PC-3 (cell line): ENCODE results near the gene CHRNA5. TPM values are rescaled to one million over a fixed set of nuclear protein-coding genes. Genes with fewer than 3 reads are reported as not detected.

ENCODE experiments used
- ATAC-seq: fragments of 200-7000 bp; cut with Tn5 transposase; 2 replicates; pipeline ENCODE4 v1.9.1; 2020; ENCODE audit warnings: mild to moderate bottlenecking, moderate library complexity
- BruUV-seq: library from RNA; stranded (reverse); fragments of 400-500 nt; replicated peaks from 2 replicates; lab custom pipeline; 2021; lab: Mats Ljungman, UMichigan
- CTCF ChIA-PET: fragments of 300-600 bp; sonication (Branson Sonifier 250); formaldehyde crosslinking; loops from one replicate; lab custom pipeline; 2022; ENCODE audit warnings: antibody characterized with exemption; lab: Charles Lee
- POLR2A ChIA-PET: fragments of 300-600 bp; sonication (Branson Sonifier 250); formaldehyde crosslinking; loops from one replicate; lab custom pipeline; 2022; ENCODE audit warnings: antibody characterized with exemption; ENCODE audit not compliant: unreplicated experiment; lab: Charles Lee
- DNase-seq: peaks from one replicate; pipeline ENCODE4 v3.0.0-alpha.2; 2015
- H2AFZ ChIP-seq: fragments of 300-600 bp; sonication (generic); 2 replicates; pipeline ENCODE4 v1.6.0; 2016; ENCODE audit warnings: antibody characterized with exemption, low read length
- H3F3A ChIP-seq: fragments of 300-600 bp; sonication (generic); one replicate; pipeline ENCODE4 v1.6.0; 2017; ENCODE audit warnings: antibody characterized with exemption, low read length, control low read depth, mild to moderate bottlenecking; ENCODE audit not compliant: unreplicated experiment
- H3K27ac ChIP-seq: fragments of 300-600 bp; sonication (generic); 2 replicates; pipeline ENCODE4 v1.5.1; 2016; ENCODE audit warnings: mild to moderate bottlenecking, low read length
- H3K27me3 ChIP-seq: fragments of 300-600 bp; sonication (generic); 2 replicates; pipeline ENCODE4 v1.6.1; 2016; ENCODE audit warnings: low read length, mixed read lengths
- H3K36me3 ChIP-seq: fragments of 300-600 bp; sonication (generic); 2 replicates; pipeline ENCODE4 v1.6.1; 2016; ENCODE audit warnings: low read depth, mixed run types, low read length, mixed read lengths
- H3K4me1 ChIP-seq: fragments of 300-600 bp; sonication (generic); 2 replicates; pipeline ENCODE4 v1.5.1; 2016; ENCODE audit warnings: low read length; ENCODE audit not compliant: insufficient read depth
- H3K4me2 ChIP-seq: fragments of 300-600 bp; sonication (generic); 2 replicates; pipeline ENCODE4 v1.6.0; 2016; ENCODE audit warnings: low read length
- H3K4me3 ChIP-seq: fragments of 300-600 bp; sonication (generic); 2 replicates; pipeline ENCODE4 v1.5.1; 2016; ENCODE audit warnings: mild to moderate bottlenecking, low read length, mixed read lengths
- H3K79me2 ChIP-seq: fragments of 300-600 bp; sonication (generic); 2 replicates; pipeline ENCODE4 v1.6.1; 2017; ENCODE audit warnings: low read length, mixed read lengths
- H3K9ac ChIP-seq: fragments of 300-600 bp; sonication (generic); 2 replicates; pipeline ENCODE4 v1.6.0; 2016; ENCODE audit warnings: mild to moderate bottlenecking, low read length
- H3K9me2 ChIP-seq: fragments of 300-600 bp; sonication (generic); replicated peaks from 2 replicates; pipeline ENCODE4 v1.6.1; 2016; ENCODE audit warnings: mixed run types, low read length, mixed read lengths
- H3K9me3 ChIP-seq: fragments of 300-600 bp; sonication (generic); 2 replicates; pipeline ENCODE4 v1.6.1; 2016; ENCODE audit warnings: low read length, mixed read lengths
- H4K20me1 ChIP-seq: fragments of 300-600 bp; sonication (generic); 2 replicates; pipeline ENCODE4 v1.6.1; 2016; ENCODE audit warnings: low read length, mixed read lengths
- CTCF ChIP-seq: fragments of 300-600 bp; sonication (generic); conservative IDR thresholded peaks from 2 replicates; pipeline ENCODE4 v1.5.1; 2017; ENCODE audit warnings: antibody characterized with exemption, low read depth, mild to moderate bottlenecking, low read length
- EZH2 ChIP-seq: fragments of 300-600 bp; sonication (generic); IDR thresholded peaks from one replicate; pipeline ENCODE4 v1.6.1; 2017; ENCODE audit warnings: antibody characterized with exemption, mild to moderate bottlenecking, low read length; ENCODE audit not compliant: unreplicated experiment
- EZH2phosphoT487 ChIP-seq: fragments of 300-600 bp; sonication (generic); IDR thresholded peaks from 2 replicates; pipeline ENCODE4 v1.6.1; 2018; ENCODE audit warnings: mild to moderate bottlenecking, antibody characterized with exemption, low read length, borderline replicate concordance
- intact Hi-C: fragments of 100-400 bp; cut with micrococcal nuclease; formaldehyde crosslinking; loops from 2 replicates; pipeline ENCODE4 v1.9.0; 2023
- total RNA-seq: library from RNA; depleted of rRNA; stranded (reverse); fragments of >200 nt; gene quantifications from 2 replicates; pipeline ENCODE4 v1.2.3, GENCODE V29; 2014

The CHRNA5 gene
- total RNA-seq, 1 experiment from 2014 or later, result 8.4 TPM

GRCh38 chr15:78615151-78615589, 49.9 kb downstream of the CHRNA5 start:
- Histone ChIP-seq H3K4me1 (no peaks in the 10 kb centered on the region), H3K27ac (no peak overlapping the region), H4K20me1 (no peaks in the 10 kb centered on the region), H3K9me3 (no peaks in the 10 kb centered on the region), H3K36me3 (no peaks in the 10 kb centered on the region), H3K79me2 (no peaks in the 10 kb centered on the region), H3K27me3 (0 out of 2 replicates have a peak, but pooled peaks cover under 1% of the 10 kb centered on the region), H3F3A (no peaks in the 10 kb centered on the region), H3K4me2 (no peak overlapping the region), H2AFZ (no peak overlapping the region), H3K9ac (no peak overlapping the region), H3K9me2 (no peaks in the 10 kb centered on the region), H3K4me3 (no peak overlapping the region)
- CTCF ChIA-PET, result no interaction called here
- TF ChIP-seq EZH2 (no peak), CTCF (no peak), EZH2phosphoT487 (no peak)
- BruUV-seq, result no TSS peak
- ATAC-seq (no peak), DNase-seq (no peak)
- POLR2A ChIA-PET, result no interaction called here
- intact Hi-C loops, result no loop called here

- peaks cover 12% of the 10 kb centered on the region for H3K27me3 ChIP-seq
- TF ChIP-seq EZH2phosphoT487 (no peak), CTCF (no peak), EZH2 (no peak)
- H3K4me1 ChIP-seq, result no peaks in the 10 kb centered on the region
- no peaks in the 10 kb centered on the region for H3K9me2 ChIP-seq
- H3K4me3 ChIP-seq, result no peak overlapping the region
- ChIA-PET POLR2A (no interaction called here), CTCF (no interaction called here)
- H2AFZ ChIP-seq, result no peak overlapping the region
- H3K9ac ChIP-seq, result no peak overlapping the region
- H3K27ac ChIP-seq, result no peak overlapping the region
- no peaks in the 10 kb centered on the region for H3K9me3 ChIP-seq
- intact Hi-C loops, result no loop called here
- H3K4me2 ChIP-seq, result no peak overlapping the region
- BruUV-seq, result no TSS peak
- ATAC-seq (no peak), DNase-seq (no peak)
- no peaks in the 10 kb centered on the region for H4K20me1 ChIP-seq
- no peaks in the 10 kb centered on the region for H3F3A ChIP-seq
- H3K79me2 ChIP-seq, result no peaks in the 10 kb centered on the region
- H3K36me3 ChIP-seq, result no peaks in the 10 kb centered on the region
Observed at GRCh38 chr15:78616506-78616905, 51.2 kb downstream of the CHRNA5 start.

DNA sequence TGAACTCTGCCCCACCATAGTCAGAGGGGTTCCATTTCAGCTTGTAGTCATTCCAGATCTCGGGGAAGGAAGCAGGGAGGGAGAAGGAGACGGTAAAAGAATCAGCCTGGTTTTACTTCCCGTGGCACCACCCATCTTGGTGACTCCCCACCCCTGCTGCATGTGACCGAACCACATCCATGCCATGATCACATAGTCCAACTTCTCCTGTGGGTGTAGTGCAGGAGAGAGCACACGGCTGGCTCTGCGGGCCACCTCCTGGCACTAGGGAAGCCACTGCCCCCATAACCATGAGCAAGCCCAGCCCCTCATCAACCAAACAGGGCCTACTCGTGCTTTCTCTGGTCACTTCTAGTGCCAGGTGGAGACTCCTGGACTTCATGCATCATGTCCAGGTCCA, 51.8 kb downstream of the CHRNA5 start:
- Histone ChIP-seq H3K27me3 (peaks cover 17% of the 10 kb centered on the region), H3K9ac (no peak overlapping the region)
- CTCF ChIA-PET, result no interaction called here

More for the DNA sequence above, 51.8 kb downstream of the CHRNA5 start:
- H3K4me2 ChIP-seq, result no peak overlapping the region
- H3K4me1 ChIP-seq, result no peaks in the 10 kb centered on the region
- H3K79me2 ChIP-seq, result no peaks in the 10 kb centered on the region
- BruUV-seq, result no TSS peak
- H3K4me3 ChIP-seq, result no peak overlapping the region
- no peaks in the 10 kb centered on the region for H3K9me2 ChIP-seq
- TF ChIP-seq EZH2 (no peak), CTCF (no peak), EZH2phosphoT487 (no peak)
- no peaks in the 10 kb centered on the region for H3K9me3 ChIP-seq
- H4K20me1 ChIP-seq, result no peaks in the 10 kb centered on the region
- H3K36me3 ChIP-seq, result no peaks in the 10 kb centered on the region
- DNase-seq (no peak), ATAC-seq (no peak)
- intact Hi-C loops, result no loop called here
- H3F3A ChIP-seq, result no peaks in the 10 kb centered on the region
- no peak overlapping the region for H2AFZ ChIP-seq
- POLR2A ChIA-PET, result no interaction called here
- H3K27ac ChIP-seq, result no peak overlapping the region
